CD14-positive monocyte (primary cell): Measurements from ENCODE around the gene MIB1. TPM values are rescaled to one million over a fixed set of nuclear protein-coding genes. Genes with fewer than 3 reads are reported as not detected.

Experiments
- DNase-seq, 3 donors: peaks; one replicate each; pipeline ENCODE4 v3.0.0-alpha.2; 2011 to 2022
- H2AFZ ChIP-seq: 2 replicates; pipeline ENCODE4 v1.6.0; 2012; ENCODE audit warnings: mild to moderate bottlenecking, low read depth, low read length, inconsistent platforms; ENCODE audit not compliant: insufficient read depth, poor library complexity, severe bottlenecking
- H3K27ac ChIP-seq, 2 donors: 1 replicate in 1 of 2; 2 replicates in 1 of 2; pipeline ENCODE4 v1.5.1; 2012 to 2013; ENCODE audit warnings: low read length in 2 of 2, control low read depth in 1 of 2, inconsistent platforms in 1 of 2, low read depth in 1 of 2, mild to moderate bottlenecking in 1 of 2
- H3K27me3 ChIP-seq, 2 donors: one replicate each; pipeline versions ENCODE4 v1.6.0 to v1.6.1; 2011 to 2013; ENCODE audit warnings: low read length in 2 of 2; ENCODE audit not compliant: control insufficient read depth in 2 of 2, insufficient read depth in 2 of 2
- H3K36me3 ChIP-seq, 2 donors: replicated peaks in 1 of 2; 1 replicate in 1 of 2; 2 replicates in 1 of 2; pipeline versions ENCODE4 v1.5.1 to v1.6.1; 2012 to 2013; ENCODE audit warnings: low read length in 2 of 2, control low read depth in 1 of 2, inconsistent platforms in 1 of 2, mild to moderate bottlenecking in 1 of 2; ENCODE audit not compliant: insufficient read depth in 2 of 2, control insufficient read depth in 1 of 2
- H3K4me1 ChIP-seq, 2 donors: 1 replicate in 1 of 2; 2 replicates in 1 of 2; pipeline versions ENCODE4 v1.5.1 to v1.6.1; 2012 to 2013; ENCODE audit warnings: low read length in 2 of 2, control low read depth in 1 of 2, inconsistent platforms in 1 of 2, mild to moderate bottlenecking in 1 of 2, moderate library complexity in 1 of 2; ENCODE audit not compliant: insufficient read depth in 2 of 2, control insufficient read depth in 1 of 2
- H3K4me2 ChIP-seq: replicated peaks from 2 replicates; pipeline ENCODE3; 2012; ENCODE audit warnings: low read length, moderate library complexity, mild to moderate bottlenecking; ENCODE audit not compliant: poor library complexity, severe bottlenecking; ENCODE audit errors: extremely low read depth
- H3K4me3 ChIP-seq, 3 experiments: fragments of 200-600 bp in 1 of 3; sonication (generic) in 1 of 3; replicated peaks in 1 of 3; 1 replicate in 2 of 3; 2 replicates in 1 of 3; pipeline ENCODE4 v1.5.1; 2011 to 2013; ENCODE audit warnings: low read length in 3 of 3, mild to moderate bottlenecking in 3 of 3, control low read depth in 2 of 3, low read depth in 2 of 3, inconsistent platforms in 1 of 3, moderate library complexity in 1 of 3
- H3K79me2 ChIP-seq: 2 replicates; pipeline ENCODE4 v1.6.0; 2012; ENCODE audit warnings: mild to moderate bottlenecking, control low read depth, inconsistent platforms, low read length, moderate library complexity; ENCODE audit not compliant: insufficient read depth
- H3K9ac ChIP-seq: 2 replicates; pipeline ENCODE4 v1.6.0; 2017; ENCODE audit warnings: low read length, mild to moderate bottlenecking; ENCODE audit not compliant: insufficient read depth, poor library complexity, severe bottlenecking
- H3K9me3 ChIP-seq, 2 donors: replicated peaks in 1 of 2; 1 replicate in 1 of 2; 2 replicates in 1 of 2; pipeline versions ENCODE4 v1.5.1 to v1.6.1; 2012 to 2013; ENCODE audit warnings: low read length in 2 of 2, control low read depth in 1 of 2; ENCODE audit not compliant: control insufficient read depth in 1 of 2, insufficient read depth in 1 of 2
- H4K20me1 ChIP-seq: 2 replicates; pipeline ENCODE4 v1.6.0; 2012; ENCODE audit warnings: mild to moderate bottlenecking, low read length, control low read depth, moderate library complexity; ENCODE audit not compliant: insufficient read depth
- H3K27ac Mint-ChIP-seq, 7 donors: one replicate each; pipeline ENCODE4 v1.8.0; 2020; ENCODE audit warnings: mild to moderate bottlenecking in 7 of 7, mixed read lengths in 7 of 7, moderate library complexity in 6 of 7, inconsistent platforms in 2 of 7
- H3K27me3 Mint-ChIP-seq, 3 donors: one replicate each; pipeline ENCODE4 v1.8.0; 2021 to 2022; ENCODE audit warnings: low read depth in 3 of 3, mild to moderate bottlenecking in 3 of 3, mixed read lengths in 3 of 3, moderate library complexity in 3 of 3, inconsistent platforms in 1 of 3
- H3K36me3 Mint-ChIP-seq, 2 donors: one replicate each; pipeline ENCODE4 v1.8.0; 2020; ENCODE audit warnings: mixed read lengths in 2 of 2, inconsistent platforms in 1 of 2, mild to moderate bottlenecking in 1 of 2
- H3K4me1 Mint-ChIP-seq: one replicate; pipeline ENCODE4 v1.8.0; 2020; ENCODE audit warnings: mild to moderate bottlenecking, mixed read lengths
- H3K4me3 Mint-ChIP-seq, 2 donors: one replicate each; pipeline ENCODE4 v1.8.0; 2020; ENCODE audit warnings: mild to moderate bottlenecking in 2 of 2, mixed read lengths in 2 of 2, moderate library complexity in 1 of 2
- H3K9me3 Mint-ChIP-seq, 7 donors: one replicate each; pipeline ENCODE4 v1.8.0; 2020 to 2022; ENCODE audit warnings: mixed read lengths in 7 of 7, mild to moderate bottlenecking in 6 of 7, moderate library complexity in 6 of 7, inconsistent platforms in 2 of 7
- WGBS: methylation state at CpG from one replicate; pipeline ENCODE4 v1.1.5; 2013; ENCODE audit warnings: missing lambda C conversion rate; ENCODE audit not compliant: insufficient coverage; 5-methylcytosine and 5-hydroxymethylcytosine counted together
- intact Hi-C, 2 donors: fragments of 100-400 bp; cut with micrococcal nuclease; formaldehyde crosslinking; loops; one replicate each; pipeline versions ENCODE4 v1.15.0 to v1.15.1; 2023
- polyA plus RNA-seq, 3 donors: library from polyadenylated mRNA; depleted of rRNA in 1 of 3; unstranded in 2 of 3; stranded (reverse) in 1 of 3; fragments of 300-500 nt in 2 of 3; fragments of >200 nt in 1 of 3; fragmentation: Illumina TruSeq in 2 of 3; gene quantifications; 1 replicate in 2 of 3; 2 replicates in 1 of 3; pipeline ENCODE4 v1.2.3, GENCODE V29; 2012 to 2021
- TF ChIP-seq, protein P1 (sequence below): fragments of 200-600 bp; IDR thresholded peaks from one replicate; pipeline ENCODE4 v1.8.0; 2022; ENCODE audit warnings: antibody characterized with exemption, mild to moderate bottlenecking

The MIB1 gene
- polyA plus RNA-seq, 3 donors = 5.7 to 8.5 (median 7.8) TPM

GRCh38 chr18:21868770-21869169 lies 128.2 kb downstream of the MIB1 start:
- TF ChIP-seq, protein P1, sequence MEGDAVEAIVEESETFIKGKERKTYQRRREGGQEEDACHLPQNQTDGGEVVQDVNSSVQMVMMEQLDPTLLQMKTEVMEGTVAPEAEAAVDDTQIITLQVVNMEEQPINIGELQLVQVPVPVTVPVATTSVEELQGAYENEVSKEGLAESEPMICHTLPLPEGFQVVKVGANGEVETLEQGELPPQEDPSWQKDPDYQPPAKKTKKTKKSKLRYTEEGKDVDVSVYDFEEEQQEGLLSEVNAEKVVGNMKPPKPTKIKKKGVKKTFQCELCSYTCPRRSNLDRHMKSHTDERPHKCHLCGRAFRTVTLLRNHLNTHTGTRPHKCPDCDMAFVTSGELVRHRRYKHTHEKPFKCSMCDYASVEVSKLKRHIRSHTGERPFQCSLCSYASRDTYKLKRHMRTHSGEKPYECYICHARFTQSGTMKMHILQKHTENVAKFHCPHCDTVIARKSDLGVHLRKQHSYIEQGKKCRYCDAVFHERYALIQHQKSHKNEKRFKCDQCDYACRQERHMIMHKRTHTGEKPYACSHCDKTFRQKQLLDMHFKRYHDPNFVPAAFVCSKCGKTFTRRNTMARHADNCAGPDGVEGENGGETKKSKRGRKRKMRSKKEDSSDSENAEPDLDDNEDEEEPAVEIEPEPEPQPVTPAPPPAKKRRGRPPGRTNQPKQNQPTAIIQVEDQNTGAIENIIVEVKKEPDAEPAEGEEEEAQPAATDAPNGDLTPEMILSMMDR = no peak
- H3K4me3 Mint-ChIP-seq = no peak overlapping the region
- Histone ChIP-seq H3K4me1 (no peaks in the 10 kb centered on the region), H3K79me2 (no peaks in the 10 kb centered on the region), H3K9ac (no peak overlapping the region), H3K27me3 (no peaks in the 10 kb centered on the region), H3K4me3 (no peak overlapping the region), H2AFZ (no peak overlapping the region), H3K4me2 (no peak overlapping the region), H3K9me3 (no peaks in the 10 kb centered on the region), H4K20me1 (no peaks in the 10 kb centered on the region), H3K27ac (no peak overlapping the region), H3K36me3 (peaks cover 19 to 34% of the 10 kb centered on the region in 2 donors)
- no peak overlapping the region for H3K27ac Mint-ChIP-seq
- no peaks in the 10 kb centered on the region for H3K9me3 Mint-ChIP-seq
- H3K27me3 Mint-ChIP-seq = no peaks in the 10 kb centered on the region
- peaks cover 27 to 32% of the 10 kb centered on the region in 2 donors for H3K36me3 Mint-ChIP-seq
- intact Hi-C loops = no loop called here
- DNase-seq = no peak
- WGBS = no CpG with 5 or more reads among the region's 4 CpGs
- H3K4me1 Mint-ChIP-seq = peaks cover 1% of the 10 kb centered on the region

DNA sequence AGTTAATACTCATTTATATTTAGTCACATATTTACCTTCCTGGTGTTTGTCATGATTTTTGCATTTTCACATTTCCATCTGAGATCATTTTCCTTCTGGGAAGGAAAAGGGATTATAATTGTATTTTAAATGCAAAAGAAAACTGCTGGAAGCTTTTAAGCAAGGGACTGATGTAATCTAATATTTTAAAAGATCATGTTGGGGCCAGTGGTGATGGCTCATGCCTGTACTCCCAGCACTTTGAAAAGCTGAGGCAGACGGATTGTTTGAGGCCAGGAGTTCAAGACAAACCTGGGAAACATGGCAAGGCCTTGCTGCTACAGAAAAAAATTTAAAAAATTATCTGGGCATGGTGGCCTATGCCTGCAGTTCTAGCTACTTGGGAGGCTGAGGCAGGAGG lies 149.0 kb downstream of the MIB1 start:
- Histone ChIP-seq H3K36me3 (no peaks in the 10 kb centered on the region), H2AFZ (no peak overlapping the region), H3K4me1 (no peaks in the 10 kb centered on the region), H3K27me3 (no peaks in the 10 kb centered on the region), H3K9me3 (peaks cover 4 to 14% of the 10 kb centered on the region in 2 donors), H3K79me2 (no peaks in the 10 kb centered on the region), H3K4me2 (no peak overlapping the region), H3K9ac (no peak overlapping the region), H3K27ac (no peak overlapping the region), H4K20me1 (no peaks in the 10 kb centered on the region), H3K4me3 (no peak overlapping the region)
- DNase-seq = no peak
- Mint-ChIP-seq H3K27me3 (peaks cover 0 to 3% (median 1%) of the 10 kb centered on the region in 3 donors), H3K9me3 (peaks cover 5 to 30% (median 20%) of the 10 kb centered on the region in 7 donors), H3K27ac (no peak overlapping the region), H3K4me3 (no peak overlapping the region), H3K4me1 (no peaks in the 10 kb centered on the region), H3K36me3 (no peaks in the 10 kb centered on the region)
- 80% methylated on average over 1 of the region's 1 CpG for WGBS
- TF ChIP-seq, protein P1 = no peak
- intact Hi-C loops = no loop called here
